Gastrocnemius medialis (tissue), 4 donors: ENCODE data around the gene DNAH2. TPM values are rescaled to one million over a fixed set of nuclear protein-coding genes. Genes with fewer than 3 reads are reported as not detected.

Source experiments
- ATAC-seq, 2 donors: fragments of 150-250 bp; one replicate each; pipeline ENCODE4 v1.9.1; 2016
- DNase-seq, 2 donors: peaks; one replicate each; pipeline ENCODE4 v3.0.0-alpha.2; 2019
- H3K27ac ChIP-seq, 4 donors: fragments of 200-600 bp; sonication (generic); 1 replicate in 1 of 4; 2 replicates in 3 of 4; pipeline ENCODE4 v1.5.1; 2016 to 2018; ENCODE audit warnings: mild to moderate bottlenecking in 2 of 4, moderate library complexity in 1 of 4
- H3K27me3 ChIP-seq, 3 donors: fragments of 200-600 bp; sonication (generic) in 2 of 3; 1 replicate in 1 of 3; 2 replicates in 2 of 3; pipeline versions ENCODE4 v1.5.1 to v1.6.0; 2016 to 2019; ENCODE audit warnings: mild to moderate bottlenecking in 1 of 3, moderate library complexity in 1 of 3
- H3K36me3 ChIP-seq, 2 donors: fragments of 200-600 bp; sonication (generic) in 1 of 2; one replicate each; pipeline ENCODE4 v1.5.1; 2017 to 2018
- H3K4me1 ChIP-seq, 2 donors: fragments of 200-600 bp; sonication (generic) in 1 of 2; one replicate each; pipeline ENCODE4 v1.5.1; 2016 to 2017; ENCODE audit warnings: mild to moderate bottlenecking in 2 of 2
- H3K4me3 ChIP-seq, 4 donors: fragments of 200-600 bp; sonication (generic) in 3 of 4; 1 replicate in 1 of 4; 2 replicates in 3 of 4; pipeline ENCODE4 v1.5.1; 2016 to 2019; ENCODE audit warnings: mild to moderate bottlenecking in 2 of 4
- H3K9me3 ChIP-seq, 3 donors: fragments of 200-600 bp; sonication (generic) in 2 of 3; 1 replicate in 1 of 3; 2 replicates in 2 of 3; pipeline ENCODE4 v1.5.1; 2016 to 2019
- CTCF ChIP-seq, 5 experiments: fragments of 450-650 bp in 3 of 5; fragments of 200-600 bp in 2 of 5; sonication (generic) in 2 of 5; IDR thresholded peaks in 4 of 5; conservative IDR thresholded peaks in 1 of 5; 1 replicate in 4 of 5; 2 replicates in 1 of 5; pipeline ENCODE4 v1.5.1; 2016 to 2019; ENCODE audit warnings: antibody characterized with exemption in 5 of 5, mild to moderate bottlenecking in 3 of 5, moderate library complexity in 3 of 5
- POLR2A ChIP-seq, 2 donors: fragments of 450-650 bp; IDR thresholded peaks; one replicate each; pipeline ENCODE4 v1.6.1; 2017; ENCODE audit warnings: antibody characterized with exemption in 2 of 2, mild to moderate bottlenecking in 2 of 2, moderate library complexity in 2 of 2
- in situ Hi-C, 4 donors: fragments of 200-750 bp; cut with MboI; loops; one replicate each; pipeline versions ENCODE4 v1.15.0 to v1.8.0; 2017; ENCODE audit warnings: low sequenced_read_pairs in 4 of 4
- intact Hi-C: fragments of 100-400 bp; cut with DNase I; formaldehyde crosslinking; loops from one replicate; pipeline ENCODE4 v1.15.1; 2023; ENCODE audit warnings: low total_unique reads
- total RNA-seq, 4 donors: library from RNA; depleted of rRNA; stranded (reverse); fragments of >200 nt; gene quantifications; one replicate each; pipeline versions ENCODE4 v1.1.0 to v1.2.3, GENCODE V29; 2016

Gene DNAH2
- total RNA-seq, 4 donors from 2014 or later: not detected

GRCh38 chr17:7878234-7878633 lies 160.7 kb downstream of the DNAH2 start:
- DNase-seq: no peak
- TF ChIP-seq POLR2A (IDR thresholded peaks at IDR 0.05) (no peak), CTCF (IDR thresholded peaks at IDR 0.05 in 4 of 5, conservative IDR thresholded peaks at IDR 0.05 in 1 of 5) (no peak)
- H3K36me3 ChIP-seq: no peaks in the 10 kb centered on the region

GRCh38 chr17:7880076-7880868 lies 162.7 kb downstream of the DNAH2 start:
- Histone ChIP-seq H3K4me1 (no peaks in the 10 kb centered on the region), H3K36me3 (no peaks in the 10 kb centered on the region), H3K4me3 (no peak overlapping the region), H3K9me3 (no peaks in the 10 kb centered on the region), H3K27ac (no peak overlapping the region), H3K27me3 (peaks cover 12 to 30% (median 27%) of the 10 kb centered on the region in 3 donors)
- in situ Hi-C loops: loop anchor here in 1 of 4 donors (25.0 kb wide), 1 partner anchor 143 kb away; no protein-coding TSS in a partner anchor
- DNase-seq: no peak
- intact Hi-C loops: loop anchor here (10.0 kb wide), 1 partner anchor 175 kb away; no protein-coding TSS in a partner anchor
- ATAC-seq: no peak
- no peak for TF ChIP-seq POLR2A (IDR thresholded peaks at IDR 0.05)
- TF ChIP-seq CTCF (IDR thresholded peaks at IDR 0.05 in 4 of 5, conservative IDR thresholded peaks at IDR 0.05 in 1 of 5): no peak

More at GRCh38 chr17:7878234-7878633, 160.7 kb downstream of the DNAH2 start:
- no peak overlapping the region for H3K27ac ChIP-seq
- H3K9me3 ChIP-seq: no peaks in the 10 kb centered on the region
- no peak overlapping the region for H3K4me3 ChIP-seq
- intact Hi-C loops: no loop called here
- H3K27me3 ChIP-seq: peaks cover 7 to 24% (median 17%) of the 10 kb centered on the region in 3 donors
- in situ Hi-C loops: loop anchor here in 1 of 4 donors (25.0 kb wide), 1 partner anchor 141 kb away; no protein-coding TSS in a partner anchor
- no peaks in the 10 kb centered on the region for H3K4me1 ChIP-seq
- ATAC-seq: no peak

GRCh38 chr17:7881276-7882054 lies 163.9 kb downstream of the DNAH2 start:
- ATAC-seq (no peak), DNase-seq (no peak)
- TF ChIP-seq CTCF (IDR thresholded peaks at IDR 0.05 in 4 of 5, conservative IDR thresholded peaks at IDR 0.05 in 1 of 5) (no peak), POLR2A (IDR thresholded peaks at IDR 0.05) (no peak)
- Histone ChIP-seq H3K9me3 (no peaks in the 10 kb centered on the region), H3K4me3 (no peak overlapping the region), H3K4me1 (peaks cover 8 to 11% of the 10 kb centered on the region in 2 donors), H3K27me3 (peaks cover 22 to 42% (median 39%) of the 10 kb centered on the region in 3 donors), H3K27ac (no peak overlapping the region), H3K36me3 (no peaks in the 10 kb centered on the region)
- in situ Hi-C loops (loop anchor here in 1 of 4 donors (25.0 kb wide), 1 partner anchor 144 kb away; no protein-coding TSS in a partner anchor), intact Hi-C loops (loop anchor here (10.0 kb wide), 1 partner anchor 173 kb away; no protein-coding TSS in a partner anchor)

GRCh38 chr17:7882068-7882467 lies 164.5 kb downstream of the DNAH2 start:
- H3K27me3 ChIP-seq: peaks cover 28 to 47% (median 41%) of the 10 kb centered on the region in 3 donors
- H3K4me1 ChIP-seq: peaks cover 14 to 17% of the 10 kb centered on the region in 2 donors
- ATAC-seq: no peak
- H3K27ac ChIP-seq: no peak overlapping the region
- no peak for DNase-seq
- no peak overlapping the region for H3K4me3 ChIP-seq
- no peaks in the 10 kb centered on the region for H3K9me3 ChIP-seq
- H3K36me3 ChIP-seq: no peaks in the 10 kb centered on the region
- intact Hi-C loops: loop anchor here (10.0 kb wide), 1 partner anchor 173 kb away; no protein-coding TSS in a partner anchor
- TF ChIP-seq CTCF (IDR thresholded peaks at IDR 0.05 in 4 of 5, conservative IDR thresholded peaks at IDR 0.05 in 1 of 5) (no peak), POLR2A (IDR thresholded peaks at IDR 0.05) (no peak)
- in situ Hi-C loops: loop anchor here in 1 of 4 donors (25.0 kb wide), 1 partner anchor 145 kb away; no protein-coding TSS in a partner anchor
